RKO (cell line): ENCODE measurements around the gene TP53I11.

Experiments used
- DNase-seq: peaks from one replicate; pipeline ENCODE4 v3.0.0-alpha.2; 2016; ENCODE audit warnings: low spot score

TP53I11 gene

GRCh38 chr11:44885065-44885810 lies 65.4 kb downstream of the TP53I11 start:
- no peak for DNase-seq

DNA sequence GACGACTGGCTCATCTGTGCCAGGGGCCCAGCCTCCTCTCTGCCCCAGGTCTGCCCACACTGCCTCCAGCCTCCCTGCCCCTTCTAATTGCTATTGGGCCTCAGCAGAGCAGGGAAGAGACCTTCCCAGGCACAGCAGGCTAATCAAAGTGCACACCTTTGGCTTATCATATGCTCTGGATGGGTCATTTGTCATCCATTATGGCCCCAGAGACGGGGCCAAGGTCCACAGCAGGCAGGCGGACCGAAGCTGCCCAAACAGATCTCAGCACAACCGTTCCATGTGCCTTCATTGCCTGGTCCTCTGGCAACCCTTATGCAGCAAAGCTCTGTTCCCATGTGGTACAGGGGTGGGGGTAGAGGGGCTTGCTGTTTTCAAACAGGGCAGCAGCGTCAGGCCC lies 66.6 kb downstream of the TP53I11 start:
- DNase-seq = no peak

DNA sequence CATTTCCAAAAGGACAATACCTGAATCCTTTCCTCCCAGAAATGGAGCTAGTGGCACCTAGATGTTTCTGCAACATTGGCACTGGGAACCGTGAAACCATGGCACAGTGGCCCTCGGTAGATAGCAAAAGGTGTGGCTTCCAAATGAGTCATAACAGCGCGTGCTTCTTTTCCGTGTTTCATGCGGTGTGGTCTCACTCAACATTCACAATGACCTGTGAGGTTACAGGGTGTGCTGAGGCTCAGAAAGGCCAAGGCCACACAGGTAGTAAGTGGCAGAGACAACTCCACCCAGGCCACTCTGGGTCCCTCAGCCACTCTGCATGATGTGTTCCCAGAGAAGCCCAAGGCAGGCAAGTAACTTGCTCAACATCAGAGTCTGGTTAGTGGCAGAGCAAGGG lies 67.4 kb downstream of the TP53I11 start:
- DNase-seq = no peak
